ENCODE measurements around the gene CDKAL1.
"Not testable (repeated sequence)": the region's sequence is repeated elsewhere in the genome, so short reads cannot be mapped to it uniquely, and the experiment has no call there.

Gene CDKAL1

GRCh38 chr6:20746024-20746423 lies 211.8 kb downstream of the CDKAL1 start:
- no peak for DNase-seq (ENCODE audit: low spot score)
- TF ChIP-seq CTCF (IDR thresholded peaks at IDR 0.05; ENCODE audit: borderline replicate concordance, control extremely low read depth, extremely low read depth, insufficient read depth, missing control alignments), result no peak
- in situ Hi-C loops (cut with MboI; ENCODE audit: low sequenced_read_pairs, unreplicated experiment), result no loop called here

- in situ Hi-C loops (cut with MboI; ENCODE audit: low sequenced_read_pairs, unreplicated experiment), result no loop called here
- peak; percentile 18 for DNase-seq (ENCODE audit: low spot score)
- no peak for TF ChIP-seq CTCF (IDR thresholded peaks at IDR 0.05; ENCODE audit: borderline replicate concordance, control extremely low read depth, extremely low read depth, insufficient read depth, missing control alignments)
These were observed 212.7 kb downstream of the CDKAL1 start for GRCh38 chr6:20746805-20747558.

GRCh38 chr6:20747991-20748390 lies 213.7 kb downstream of the CDKAL1 start:
- no peak for DNase-seq (ENCODE audit: low spot score)
- in situ Hi-C loops (cut with MboI; ENCODE audit: low sequenced_read_pairs, unreplicated experiment), result no loop called here
- no peak for TF ChIP-seq CTCF (IDR thresholded peaks at IDR 0.05; ENCODE audit: borderline replicate concordance, control extremely low read depth, extremely low read depth, insufficient read depth, missing control alignments)

- DNase-seq (ENCODE audit: low spot score), result no peak
- in situ Hi-C loops (cut with MboI; ENCODE audit: low sequenced_read_pairs, unreplicated experiment), result no loop called here
- TF ChIP-seq CTCF (IDR thresholded peaks at IDR 0.05; ENCODE audit: borderline replicate concordance, control extremely low read depth, extremely low read depth, insufficient read depth, missing control alignments), result no peak
These were observed 217.2 kb downstream of the CDKAL1 start for GRCh38 chr6:20751293-20751935.

GRCh38 chr6:20755631-20756030 lies 221.4 kb downstream of the CDKAL1 start:
- TF ChIP-seq CTCF (IDR thresholded peaks at IDR 0.05; ENCODE audit: borderline replicate concordance, control extremely low read depth, extremely low read depth, insufficient read depth, missing control alignments), result no peak
- in situ Hi-C loops (cut with MboI; ENCODE audit: low sequenced_read_pairs, unreplicated experiment), result no loop called here
- no peak for DNase-seq (ENCODE audit: low spot score)

- in situ Hi-C loops (cut with MboI; ENCODE audit: low sequenced_read_pairs, unreplicated experiment), result not testable (repeated sequence)
These were observed 222.4 kb downstream of the CDKAL1 start for GRCh38 chr6:20756584-20757147.

GRCh38 chr6:20757761-20758160 lies 223.5 kb downstream of the CDKAL1 start:
- in situ Hi-C loops (cut with MboI; ENCODE audit: low sequenced_read_pairs, unreplicated experiment), result no loop called here
- no peak for DNase-seq (ENCODE audit: low spot score)
- no peak for TF ChIP-seq CTCF (IDR thresholded peaks at IDR 0.05; ENCODE audit: borderline replicate concordance, control extremely low read depth, extremely low read depth, insufficient read depth, missing control alignments)

More at GRCh38 chr6:20756584-20757147, 222.4 kb downstream of the CDKAL1 start:
- DNase-seq (ENCODE audit: low spot score), result not testable (repeated sequence)
